Coronary artery (tissue), 2 donors: ENCODE data around the gene R3HDM2.
A peak's percentile ranks its signal among the peaks of the same experiment; 100 is the strongest.
"Not testable (repeated sequence)": the region's sequence is repeated elsewhere in the genome, so short reads cannot be mapped to it uniquely, and the experiment has no call there.

Source experiments
- DNase-seq: peaks from one replicate; pipeline ENCODE4 v3.0.0-alpha.2; 2017; ENCODE audit warnings: low spot score
- H3K27ac ChIP-seq, 2 donors: fragments of 200-600 bp; sonication (generic); one replicate each; pipeline ENCODE4 v1.5.1; 2016 to 2019
- H3K4me3 ChIP-seq: fragments of 200-600 bp; sonication (generic); 2 replicates; pipeline ENCODE4 v1.5.1; 2016; ENCODE audit warnings: mild to moderate bottlenecking, moderate library complexity
- CTCF ChIP-seq: fragments of 200-600 bp; sonication (generic); IDR thresholded peaks from one replicate; pipeline ENCODE4 v1.5.1; 2019; ENCODE audit warnings: antibody characterized with exemption

The R3HDM2 gene

DNA sequence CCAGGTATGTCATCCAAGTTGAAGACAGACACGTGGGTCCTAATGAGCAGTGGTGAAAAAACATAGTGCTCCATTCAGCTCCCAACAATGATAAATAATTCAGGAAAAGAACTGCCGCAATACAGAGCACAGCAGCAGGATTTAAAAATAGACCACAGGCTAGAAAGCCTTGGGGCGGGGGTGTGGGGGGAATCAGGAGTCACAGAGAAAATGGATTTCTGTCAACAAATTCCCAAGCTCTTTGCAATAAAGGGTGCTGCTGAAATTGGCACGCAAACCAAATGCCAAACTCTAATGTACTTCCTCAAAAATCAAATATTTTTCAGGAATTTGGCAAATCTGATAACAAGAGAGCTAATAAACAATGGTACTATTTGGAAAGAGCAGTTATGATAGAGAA, 58.6 kb downstream of the R3HDM2 start:
- TF ChIP-seq CTCF, result no peak
- no peak for DNase-seq
- H3K4me3 ChIP-seq, result peak overlapping the region; percentile 3
- peak overlapping the region; percentile 27 to 67 for H3K27ac ChIP-seq

DNA sequence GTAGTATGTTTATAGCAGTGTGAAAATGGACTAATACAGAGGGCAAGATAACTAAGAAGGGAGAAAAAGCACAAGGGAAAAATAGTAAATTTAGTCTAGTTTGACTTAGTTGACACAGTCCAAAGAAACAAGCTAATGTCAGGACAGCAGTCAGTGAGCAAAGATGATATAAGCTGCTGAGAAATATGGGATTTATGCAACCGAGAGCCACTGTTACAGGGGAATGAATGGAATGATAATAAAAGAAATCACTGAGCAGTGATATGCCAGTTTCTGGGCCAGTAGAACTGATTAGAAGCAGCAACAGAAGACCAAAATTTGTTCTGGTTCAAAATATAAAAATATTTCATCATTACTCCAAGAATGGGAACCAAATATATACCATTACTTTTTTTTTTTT, 60.1 kb downstream of the R3HDM2 start:
- no peak for DNase-seq
- no peak for TF ChIP-seq CTCF
- no peak overlapping the region for H3K4me3 ChIP-seq
- no peak overlapping the region for H3K27ac ChIP-seq

DNA sequence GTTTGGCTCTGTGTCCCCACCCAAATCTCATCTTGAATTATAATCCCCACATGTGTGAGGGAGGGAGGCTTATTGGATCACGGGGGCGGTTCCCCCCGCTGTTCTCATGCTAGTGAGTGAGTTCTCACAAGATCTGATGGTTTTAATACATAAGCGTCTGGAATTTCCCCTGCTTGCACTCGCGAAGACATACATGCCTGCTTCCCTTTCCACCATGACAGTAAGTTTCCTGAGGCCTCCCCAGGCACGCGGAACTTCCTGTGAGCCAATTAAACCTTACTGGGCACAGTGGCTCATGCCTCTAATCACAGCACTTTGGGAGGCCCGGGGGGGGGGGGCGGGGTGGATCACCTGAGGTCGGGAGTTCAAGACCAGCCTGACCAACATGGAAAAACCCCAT, 60.8 kb downstream of the R3HDM2 start:
- DNase-seq, result no peak
- Histone ChIP-seq H3K27ac (no peak overlapping the region), H3K4me3 (no peak overlapping the region)
- no peak for TF ChIP-seq CTCF

DNA sequence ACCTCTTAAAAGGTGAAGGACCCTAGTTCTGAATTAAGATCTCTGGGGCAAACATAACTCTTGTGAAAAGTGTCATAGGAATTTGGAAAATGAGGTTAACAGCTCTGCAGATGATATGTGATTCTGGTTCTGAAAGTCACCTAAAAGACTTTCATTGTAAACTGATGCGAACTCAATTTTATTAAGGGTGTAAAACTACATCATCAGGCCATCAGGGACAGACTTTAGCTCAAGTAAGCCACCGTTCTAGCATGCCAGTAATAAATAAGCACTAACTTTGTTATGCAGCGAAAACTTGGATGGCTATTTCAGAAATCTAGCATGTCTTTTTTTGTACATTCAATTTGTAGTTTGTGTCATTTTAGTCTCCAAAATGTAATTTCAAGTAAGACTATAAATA, 61.6 kb downstream of the R3HDM2 start:
- DNase-seq, result no peak
- Histone ChIP-seq H3K27ac (no peak overlapping the region), H3K4me3 (no peak overlapping the region)

GRCh38 chr12:57368349-57369095, 62.3 kb downstream of the R3HDM2 start:
- TF ChIP-seq CTCF, result no peak
- Histone ChIP-seq H3K27ac (no peak overlapping the region), H3K4me3 (no peak overlapping the region)
- no peak for DNase-seq

More for the DNA sequence above, 61.6 kb downstream of the R3HDM2 start:
- TF ChIP-seq CTCF, result no peak

DNA sequence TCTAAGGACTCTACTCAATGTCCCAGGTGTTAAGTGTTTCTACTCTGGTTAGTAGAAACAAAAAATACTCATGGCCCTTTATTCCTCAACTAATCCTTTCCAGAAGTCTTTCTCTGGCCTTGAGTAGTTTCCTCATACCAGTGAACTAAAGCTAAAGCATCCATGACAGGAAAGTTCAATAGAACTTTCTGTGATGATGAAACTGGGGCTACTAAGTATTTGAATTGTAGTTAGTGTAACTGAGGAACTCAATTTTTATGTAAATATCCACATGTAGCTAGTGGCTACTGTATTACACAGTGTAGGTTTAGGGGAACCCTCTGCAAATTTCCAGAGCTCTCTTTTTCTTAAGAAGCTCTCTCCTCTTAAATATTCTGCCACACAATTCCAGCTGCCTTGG, 63.7 kb downstream of the R3HDM2 start:
- H3K27ac ChIP-seq, result no peak overlapping the region
- H3K4me3 ChIP-seq, result no peak overlapping the region
- DNase-seq, result no peak
- TF ChIP-seq CTCF, result no peak

DNA sequence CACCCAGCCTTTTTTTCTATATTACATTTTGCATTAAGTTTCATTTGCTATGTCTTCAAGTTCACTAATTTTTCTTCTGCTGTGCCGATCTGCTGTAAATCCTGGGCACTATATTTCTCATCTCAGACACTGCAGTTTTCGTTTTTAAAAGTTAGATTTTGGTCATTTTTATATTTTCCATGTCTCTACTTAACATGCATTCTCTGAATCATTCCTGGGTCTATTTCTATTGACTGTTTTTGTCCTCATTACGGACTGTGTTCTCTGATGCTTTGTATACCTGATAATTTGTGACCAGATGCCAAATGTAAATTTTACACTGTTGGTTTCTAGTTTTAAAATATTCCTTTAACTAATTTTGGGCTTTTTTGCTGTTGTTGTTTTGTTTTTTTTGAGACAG, 64.5 kb downstream of the R3HDM2 start:
- Histone ChIP-seq H3K27ac (no peak overlapping the region), H3K4me3 (no peak overlapping the region)
- DNase-seq, result no peak
- no peak for TF ChIP-seq CTCF

- H3K27ac ChIP-seq, DNase-seq, H3K4me3 ChIP-seq: not testable (repeated sequence)
Observed at GRCh38 chr12:57364156-57364555, 66.7 kb downstream of the R3HDM2 start.
